Mucosa of descending colon (tissue), 3 donors: ENCODE measurements around the gene OR9I1. TPM values are rescaled to one million over a fixed set of nuclear protein-coding genes. Genes with fewer than 3 reads are reported as not detected.
A peak's percentile ranks its signal among the peaks of the same experiment; 100 is the strongest.

Experiments used
- ATAC-seq: fragments of 200-7000 bp; cut with Tn5 transposase; one replicate; pipeline ENCODE4 v1.9.1; 2020; ENCODE audit warnings: mild to moderate bottlenecking, moderate library complexity
- DNase-seq, 3 donors: peaks; one replicate each; pipeline ENCODE4 v3.0.0-alpha.2; 2020
- H3K36me3 ChIP-seq: fragments of 200-600 bp; one replicate; pipeline ENCODE4 v1.8.0; 2021; ENCODE audit warnings: low read depth, mild to moderate bottlenecking
- H3K4me1 ChIP-seq: fragments of 200-600 bp; one replicate; pipeline ENCODE4 v1.8.0; 2021; ENCODE audit warnings: low read depth, mild to moderate bottlenecking
- H3K4me3 ChIP-seq: fragments of 200-600 bp; one replicate; pipeline ENCODE4 v1.8.0; 2021; ENCODE audit warnings: mild to moderate bottlenecking
- H3K9me3 ChIP-seq: fragments of 200-600 bp; one replicate; pipeline ENCODE4 v1.8.0; 2021; ENCODE audit warnings: mild to moderate bottlenecking
- CTCF ChIP-seq: fragments of 200-600 bp; IDR thresholded peaks from one replicate; pipeline ENCODE4 v1.8.0; 2022; ENCODE audit warnings: antibody characterized with exemption, mild to moderate bottlenecking
- intact Hi-C, 2 donors: fragments of 100-400 bp; cut with DNase I in 1 of 2; cut with micrococcal nuclease in 1 of 2; formaldehyde crosslinking; loops; one replicate each; pipeline versions ENCODE4 v1.11.0 to v1.11.1; 2022; cut with DNase I, micrococcal nuclease
- long read RNA-seq, 2 donors: library from polyadenylated mRNA; unstranded; transcript quantifications; one replicate each; pipeline ENCODE4 v2.0.0, GENCODE V29; 2019 to 2021
- total RNA-seq, 3 donors: library from RNA; stranded (reverse); fragmentation: NEBNext Ultra II Directional in 2 of 3; extraction: Animal tissue kit (Norgen Biotek cat#: 25700) in 2 of 3; gene quantifications; one replicate each; pipeline versions ENCODE4 v1.2.1 to v1.2.4, GENCODE V29; 2021 to 2023
- donor health status: DM: no; HTN: no; CAD: no; lungs with moderate emphysema.
- donor health status: DM: no; HTN: no; CAD: no.
- donor health status: DM: no; HTN: yes; CAD: no.

OR9I1 gene, protein sequence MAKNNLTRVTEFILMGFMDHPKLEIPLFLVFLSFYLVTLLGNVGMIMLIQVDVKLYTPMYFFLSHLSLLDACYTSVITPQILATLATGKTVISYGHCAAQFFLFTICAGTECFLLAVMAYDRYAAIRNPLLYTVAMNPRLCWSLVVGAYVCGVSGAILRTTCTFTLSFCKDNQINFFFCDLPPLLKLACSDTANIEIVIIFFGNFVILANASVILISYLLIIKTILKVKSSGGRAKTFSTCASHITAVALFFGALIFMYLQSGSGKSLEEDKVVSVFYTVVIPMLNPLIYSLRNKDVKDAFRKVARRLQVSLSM
- total RNA-seq: not detected
- long read RNA-seq, donor 1: 0 reads
- long read RNA-seq, donor 2: 0 reads

DNA sequence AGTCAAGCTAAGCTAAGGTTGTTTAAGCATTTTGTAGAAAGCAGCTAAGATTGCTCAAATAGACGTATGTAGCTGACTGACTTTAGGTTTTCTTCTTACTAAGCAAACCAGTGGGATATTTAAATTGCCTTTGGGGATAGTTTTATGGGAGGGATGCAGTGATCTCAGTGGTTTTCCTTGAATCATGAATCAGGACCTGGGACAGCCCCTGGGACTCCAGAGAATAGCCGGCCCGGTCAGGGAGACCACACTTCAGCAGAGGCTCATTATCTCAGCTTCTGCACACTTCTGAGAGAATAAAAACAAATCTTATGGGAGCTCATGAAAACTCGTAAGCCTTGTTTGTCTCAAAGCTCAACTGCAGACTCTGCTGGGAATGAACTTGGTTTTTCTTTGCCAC, at the start of gene OR9I1:
Gene OR9I1, minus strand, starts transcription at position 62 of the 400 bp plus-strand sequence. CDS start 6,086 bp downstream, outside the sequence.
- TF ChIP-seq CTCF: no peak
- no peaks in the 10 kb centered on the region for H3K4me1 ChIP-seq
- DNase-seq (no peak), ATAC-seq (no peak)
- no peaks in the 10 kb centered on the region for H3K9me3 ChIP-seq
- H3K36me3 ChIP-seq: no peaks in the 10 kb centered on the region
- intact Hi-C loops: no loop called here
- no peak within 1 kb of the TSS for H3K4me3 ChIP-seq

DNA sequence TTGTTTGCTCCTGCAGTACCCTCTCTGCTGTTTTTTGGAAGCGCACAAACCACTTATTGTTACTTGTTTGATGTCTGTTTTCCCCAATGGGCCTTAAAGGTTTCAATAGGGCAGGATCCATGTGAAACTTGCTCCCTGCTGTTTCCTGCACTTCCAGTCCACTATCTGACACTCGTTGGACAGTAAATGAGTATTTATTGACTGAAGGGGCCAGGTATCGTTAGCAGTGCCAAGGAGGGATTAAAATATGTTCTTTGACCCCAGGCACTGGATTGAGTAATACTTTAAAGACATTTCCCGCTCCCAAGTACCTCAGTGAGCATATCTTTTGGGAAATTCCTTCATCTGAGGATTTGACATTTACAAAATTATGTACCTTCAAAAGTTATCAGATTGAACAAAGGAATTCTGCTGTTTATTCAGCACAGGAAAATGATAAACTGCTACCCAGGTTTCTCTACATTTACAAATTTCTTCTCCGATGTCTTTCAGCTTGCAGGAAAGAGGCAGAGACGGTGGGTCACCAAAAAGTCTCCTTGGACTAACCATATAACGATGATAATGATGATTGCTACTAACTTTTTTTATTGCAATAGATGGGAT, 40.3 kb upstream of the OR9I1 start:
- no peaks in the 10 kb centered on the region for H3K9me3 ChIP-seq
- TF ChIP-seq CTCF: no peak
- ATAC-seq (peak; percentile 87), DNase-seq (peak in 1 of 3 donors; percentile 15)
- no peaks in the 10 kb centered on the region for H3K36me3 ChIP-seq
- no peak overlapping the region for H3K4me3 ChIP-seq
- H3K4me1 ChIP-seq: peaks cover 3% of the 10 kb centered on the region
- intact Hi-C loops: no loop called here

DNA sequence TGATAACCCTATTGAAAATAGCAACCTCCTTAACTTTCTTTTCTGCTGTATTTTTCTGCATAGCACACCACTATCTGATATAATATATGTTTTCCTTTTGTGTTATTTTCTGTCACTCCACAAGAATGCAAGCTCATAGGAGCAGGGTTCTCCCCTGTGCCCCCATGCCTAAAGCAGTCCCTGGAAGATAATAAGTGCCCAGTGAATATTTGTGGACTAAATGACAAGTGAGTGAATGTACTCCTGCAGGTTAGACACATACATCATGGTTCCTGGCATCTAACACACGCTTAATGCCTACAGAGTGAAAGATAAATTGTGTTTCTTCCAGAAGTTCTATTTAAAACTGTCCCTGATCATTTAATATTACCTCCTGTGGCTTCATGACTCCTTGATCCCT, 39.7 kb upstream of the OR9I1 start:
- H3K9me3 ChIP-seq: no peaks in the 10 kb centered on the region
- no peaks in the 10 kb centered on the region for H3K36me3 ChIP-seq
- no peak for TF ChIP-seq CTCF
- peaks cover 3% of the 10 kb centered on the region for H3K4me1 ChIP-seq
- no peak overlapping the region for H3K4me3 ChIP-seq
- peak; percentile 5 for ATAC-seq
- DNase-seq: no peak
- intact Hi-C loops: no loop called here

- H3K36me3 ChIP-seq: no peaks in the 10 kb centered on the region
- intact Hi-C loops: no loop called here
- peak in 1 of 3 donors; percentile 51 for DNase-seq
- peaks cover 3% of the 10 kb centered on the region for H3K4me1 ChIP-seq
- peak; percentile 79 for ATAC-seq
- no peaks in the 10 kb centered on the region for H3K9me3 ChIP-seq
- H3K4me3 ChIP-seq: no peak overlapping the region
- no peak for TF ChIP-seq CTCF
Measured at GRCh38 chr11:58164389-58164788, 39.1 kb upstream of the OR9I1 start.

DNA sequence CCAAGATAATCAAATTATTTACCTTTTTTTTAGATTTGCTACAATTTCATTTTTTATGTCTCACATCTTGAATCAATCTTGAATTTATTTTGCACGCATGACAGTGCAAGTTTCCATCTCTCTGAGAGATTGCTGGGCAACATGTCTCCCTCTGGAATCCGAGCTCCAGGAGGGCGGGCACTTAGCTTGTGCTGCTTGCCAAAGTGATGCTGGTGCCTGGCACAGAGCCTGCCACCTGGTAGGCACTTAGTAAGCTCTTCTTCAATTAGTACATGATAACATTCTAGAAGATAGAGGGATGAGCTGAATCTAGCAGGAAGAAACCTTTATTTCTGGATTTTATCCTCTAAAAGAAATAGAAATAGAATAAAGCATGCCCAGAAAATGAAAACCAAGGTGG, 27.5 kb upstream of the OR9I1 start:
- Histone ChIP-seq H3K9me3 (no peaks in the 10 kb centered on the region), H3K4me3 (no peak overlapping the region), H3K4me1 (no peaks in the 10 kb centered on the region), H3K36me3 (no peaks in the 10 kb centered on the region)
- DNase-seq (no peak), ATAC-seq (no peak)
- no peak for TF ChIP-seq CTCF
- intact Hi-C loops: no loop called here
